PC-9 (cell line): ENCODE results near the gene HID1. TPM values are rescaled to one million over a fixed set of nuclear protein-coding genes. Genes with fewer than 3 reads are reported as not detected.

Experiments
- BruUV-seq: library from RNA; stranded (reverse); fragments of 400-500 nt; replicated peaks from 2 replicates; lab custom pipeline; 2021; lab: Mats Ljungman, UMichigan
- CTCF ChIA-PET: fragments of 300-600 bp; sonication (Branson Sonifier 250); formaldehyde crosslinking; loops from one replicate; lab custom pipeline; 2022; ENCODE audit warnings: antibody characterized with exemption; lab: Charles Lee
- POLR2A ChIA-PET: fragments of 300-600 bp; sonication (Branson Sonifier 250); formaldehyde crosslinking; loops from one replicate; lab custom pipeline; 2022; ENCODE audit warnings: antibody characterized with exemption; ENCODE audit not compliant: unreplicated experiment; lab: Charles Lee
- DNase-seq, 2 experiments: peaks; one replicate each; pipeline versions ENCODE4 v3.0.0 to v3.0.0-alpha.2; 2015 to 2022; ENCODE audit warnings: mixed read lengths in 1 of 2
- H2AFZ ChIP-seq: fragments of 200-600 bp; sonication (generic); 2 replicates; pipeline ENCODE4 v1.8.1; 2017; ENCODE audit warnings: antibody characterized with exemption
- H3F3A ChIP-seq: fragments of 200-600 bp; sonication (generic); 2 replicates; pipeline ENCODE4 v1.8.1; 2017; ENCODE audit warnings: antibody characterized with exemption, mild to moderate bottlenecking, low read depth; ENCODE audit not compliant: insufficient read depth
- H3K27ac ChIP-seq: fragments of 200-600 bp; sonication (generic); 2 replicates; pipeline ENCODE4 v1.6.1; 2016; ENCODE audit warnings: mixed run types
- H3K27me3 ChIP-seq: fragments of 200-600 bp; sonication (generic); 2 replicates; pipeline ENCODE4 v1.6.1; 2016; ENCODE audit warnings: low read depth, mixed run types; ENCODE audit not compliant: insufficient read depth
- H3K36me3 ChIP-seq: fragments of 200-600 bp; sonication (generic); 2 replicates; pipeline ENCODE4 v1.6.1; 2016; ENCODE audit warnings: low read depth, mixed run types
- H3K4me1 ChIP-seq: fragments of 200-600 bp; sonication (generic); replicated peaks from 2 replicates; pipeline ENCODE4 v1.6.1; 2016; ENCODE audit warnings: mixed run types; ENCODE audit not compliant: insufficient read depth
- H3K4me2 ChIP-seq: fragments of 200-600 bp; sonication (generic); 2 replicates; pipeline ENCODE4 v1.6.1; 2017; ENCODE audit warnings: mixed run types
- H3K4me3 ChIP-seq: fragments of 200-600 bp; sonication (generic); 2 replicates; pipeline ENCODE4 v1.6.1; 2016; ENCODE audit warnings: mixed run types
- H3K79me2 ChIP-seq: fragments of 200-600 bp; sonication (generic); 2 replicates; pipeline ENCODE4 v1.6.1; 2017; ENCODE audit warnings: low read depth, mixed run types
- H3K9me2 ChIP-seq: fragments of 200-600 bp; sonication (generic); 2 replicates; pipeline ENCODE4 v1.8.1; 2017; ENCODE audit warnings: mild to moderate bottlenecking; ENCODE audit not compliant: insufficient read depth
- H3K9me3 ChIP-seq: fragments of 200-600 bp; sonication (generic); 2 replicates; pipeline ENCODE4 v1.8.1; 2016; ENCODE audit warnings: low read depth; ENCODE audit not compliant: insufficient read depth
- H4K20me1 ChIP-seq: fragments of 200-600 bp; sonication (generic); 2 replicates; pipeline ENCODE4 v1.8.1; 2017; ENCODE audit not compliant: insufficient read depth
- EZH2 ChIP-seq: fragments of 200-600 bp; sonication (generic); IDR thresholded peaks from 2 replicates; pipeline ENCODE4 v1.8.0; 2017; ENCODE audit warnings: antibody characterized with exemption, low read depth
- intact Hi-C: fragments of 100-400 bp; cut with micrococcal nuclease; formaldehyde crosslinking; loops from one replicate; pipeline ENCODE4 v1.10.0; 2022; ENCODE audit not compliant: unreplicated experiment
- total RNA-seq: library from RNA; stranded (reverse); gene quantifications from 2 replicates; pipeline ENCODE4 v1.2.3, GENCODE V29; 2021
- TF ChIP-seq, protein P1 (sequence below): fragments of 200-600 bp; sonication (generic); conservative IDR thresholded peaks from 2 replicates; pipeline ENCODE4 v1.6.1; 2017; ENCODE audit warnings: mixed run types, antibody characterized with exemption, mild to moderate bottlenecking, moderate library complexity

The HID1 gene
- total RNA-seq, 1 experiment from 2014 or later: 32.1 TPM

- H3K9me3 ChIP-seq: no peaks in the 10 kb centered on the region
- no peaks in the 10 kb centered on the region for H4K20me1 ChIP-seq
- H3K4me3 ChIP-seq: peak overlapping the region; percentile 96; the same call in 1 of the 2 replicates
- intact Hi-C loops: no loop called here
- DNase-seq: no peak
- no peak overlapping the region for H3K27ac ChIP-seq
- ChIA-PET POLR2A (interaction anchor here (1.1 kb wide), 1 partner anchor 15 kb away, joined by 5 read pairs; the partner anchor contains the start of gene CDR2L), CTCF (interaction anchor here (0.9 kb wide), 1 partner anchor 230 kb away, joined by 20 read pairs; no protein-coding TSS in a partner anchor)
- H3F3A ChIP-seq: peaks cover 9% of the 10 kb centered on the region; the same call in 1 of the 2 replicates
- peaks cover 38% of the 10 kb centered on the region for H3K4me1 ChIP-seq
- H3K79me2 ChIP-seq: peaks cover 30% of the 10 kb centered on the region
- TF ChIP-seq, protein P1, sequence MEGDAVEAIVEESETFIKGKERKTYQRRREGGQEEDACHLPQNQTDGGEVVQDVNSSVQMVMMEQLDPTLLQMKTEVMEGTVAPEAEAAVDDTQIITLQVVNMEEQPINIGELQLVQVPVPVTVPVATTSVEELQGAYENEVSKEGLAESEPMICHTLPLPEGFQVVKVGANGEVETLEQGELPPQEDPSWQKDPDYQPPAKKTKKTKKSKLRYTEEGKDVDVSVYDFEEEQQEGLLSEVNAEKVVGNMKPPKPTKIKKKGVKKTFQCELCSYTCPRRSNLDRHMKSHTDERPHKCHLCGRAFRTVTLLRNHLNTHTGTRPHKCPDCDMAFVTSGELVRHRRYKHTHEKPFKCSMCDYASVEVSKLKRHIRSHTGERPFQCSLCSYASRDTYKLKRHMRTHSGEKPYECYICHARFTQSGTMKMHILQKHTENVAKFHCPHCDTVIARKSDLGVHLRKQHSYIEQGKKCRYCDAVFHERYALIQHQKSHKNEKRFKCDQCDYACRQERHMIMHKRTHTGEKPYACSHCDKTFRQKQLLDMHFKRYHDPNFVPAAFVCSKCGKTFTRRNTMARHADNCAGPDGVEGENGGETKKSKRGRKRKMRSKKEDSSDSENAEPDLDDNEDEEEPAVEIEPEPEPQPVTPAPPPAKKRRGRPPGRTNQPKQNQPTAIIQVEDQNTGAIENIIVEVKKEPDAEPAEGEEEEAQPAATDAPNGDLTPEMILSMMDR: no peak
- TF ChIP-seq EZH2: no peak
- peak overlapping the region; percentile 85 for H3K4me2 ChIP-seq
- H3K36me3 ChIP-seq: no peaks in the 10 kb centered on the region
- no TSS peak for BruUV-seq
- no peaks in the 10 kb centered on the region for H3K9me2 ChIP-seq
- 0 out of 2 replicates have a peak, but pooled peaks cover 3% of the 10 kb centered on the region for H3K27me3 ChIP-seq
- H2AFZ ChIP-seq: no peak overlapping the region
These were observed 392 bp upstream of the HID1 start for GRCh38 chr17:74972973-74973328.

DNA sequence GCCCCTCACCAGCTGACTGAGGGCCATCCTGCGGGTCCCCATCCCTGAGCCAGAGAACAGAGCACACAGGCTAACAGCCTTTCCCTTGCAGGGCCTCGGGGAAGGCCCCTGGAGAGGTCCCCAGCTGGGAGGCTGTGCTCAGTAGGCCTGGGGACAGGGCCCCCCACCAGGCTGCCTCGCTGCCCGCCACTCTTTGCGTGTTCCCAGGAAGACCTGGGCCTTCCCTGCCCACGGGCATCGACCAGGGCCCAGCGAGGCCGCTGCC is 785 bp downstream of the HID1 start:
- Histone ChIP-seq H3K27ac (no peak overlapping the region), H3K4me3 (peak overlapping the region; percentile 96)
- no TSS peak for BruUV-seq

GRCh38 chr17:74971069-74971841 is 1.3 kb downstream of the HID1 start:
- Histone ChIP-seq H3K4me3 (peak overlapping the region; percentile 96), H3K27me3 (0 out of 2 replicates have a peak, but pooled peaks cover 3% of the 10 kb centered on the region), H3K9me3 (no peaks in the 10 kb centered on the region), H3K36me3 (no peaks in the 10 kb centered on the region), H3K79me2 (peaks cover 34% of the 10 kb centered on the region), H3K4me2 (peak overlapping the region; percentile 85), H3F3A (peaks cover 9% of the 10 kb centered on the region; the same call in 1 of the 2 replicates), H3K9me2 (no peaks in the 10 kb centered on the region), H3K27ac (no peak overlapping the region), H2AFZ (peak overlapping the region; percentile 90; the same call in 1 of the 2 replicates), H4K20me1 (no peaks in the 10 kb centered on the region), H3K4me1 (peaks cover 43% of the 10 kb centered on the region)
- intact Hi-C loops: no loop called here
- ChIA-PET POLR2A (interaction anchor here (0.6 kb wide), 1 partner anchor 116 kb away, joined by 3 read pairs; the partner anchor contains the start of gene SLC16A5), CTCF (interaction anchor here (1.1 kb wide), 1 partner anchor 17 kb away, joined by 7 read pairs; no protein-coding TSS in a partner anchor)
- no peak for DNase-seq
- TF ChIP-seq EZH2: no peak
- TF ChIP-seq, protein P1: no peak
- BruUV-seq: TSS peak; percentile 26

More for the DNA sequence above, 785 bp downstream of the HID1 start:
- POLR2A ChIA-PET: no interaction called here
- Histone ChIP-seq H3K9me2 (no peaks in the 10 kb centered on the region), H3K27me3 (0 out of 2 replicates have a peak, but pooled peaks cover 3% of the 10 kb centered on the region), H3K79me2 (peaks cover 34% of the 10 kb centered on the region), H3K36me3 (no peaks in the 10 kb centered on the region), H2AFZ (peak overlapping the region; percentile 90; the same call in 1 of the 2 replicates), H3F3A (peaks cover 9% of the 10 kb centered on the region; the same call in 1 of the 2 replicates), H3K4me2 (peak overlapping the region; percentile 85), H3K4me1 (peaks cover 43% of the 10 kb centered on the region), H3K9me3 (no peaks in the 10 kb centered on the region), H4K20me1 (no peaks in the 10 kb centered on the region)
- intact Hi-C loops: no loop called here
- TF ChIP-seq EZH2: no peak
- TF ChIP-seq, protein P1: no peak
- no peak for DNase-seq
- CTCF ChIA-PET: interaction anchor here (0.8 to 1.1 kb wide), 2 partner anchors 11 to 17 kb away, joined by 3 to 7 read pairs; no protein-coding TSS in a partner anchor
